Measurements from ENCODE around the gene TEX14.

The TEX14 gene

DNA sequence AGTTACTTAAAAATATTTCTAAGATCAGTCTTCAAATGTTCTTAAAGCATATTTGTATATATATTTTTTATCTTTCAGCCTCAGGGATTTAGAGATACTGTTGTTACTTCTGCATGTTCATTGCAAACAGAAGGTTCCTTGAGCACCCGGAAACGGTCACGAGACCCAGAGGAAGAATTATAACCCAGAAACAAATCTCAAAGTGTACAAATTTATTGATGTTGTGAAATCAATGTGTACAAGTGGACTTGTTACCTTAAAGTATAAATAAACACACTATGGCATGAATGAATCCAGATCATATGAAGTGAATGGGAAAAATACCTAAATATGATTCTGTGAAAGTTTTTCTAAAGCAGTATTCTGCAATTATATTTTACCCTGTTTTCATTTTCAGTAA, 42.2 kb upstream of the TEX14 start:
- no peak for DNase-seq
- no peaks in the 10 kb centered on the region for H3K4me1 ChIP-seq (ENCODE audit: control insufficient read depth, insufficient read depth, low read depth, low read length)
- H3K4me2 ChIP-seq (ENCODE audit: low read length, poor library complexity, severe bottlenecking), result no peak overlapping the region
- no peak overlapping the region for H3K14ac ChIP-seq (ENCODE audit: low read length in 2 of 2)
- no peak overlapping the region for H3K4ac ChIP-seq (ENCODE audit: low read depth in 1 of 2, low read length in 2 of 2)
- no peak overlapping the region for H2BK5ac ChIP-seq (ENCODE audit: low read depth, low read length, poor library complexity, severe bottlenecking)
- no peak overlapping the region for H2BK120ac ChIP-seq (ENCODE audit: low read depth, low read length)
- no peak overlapping the region for H3K4me3 ChIP-seq (ENCODE audit: insufficient read depth in 1 of 2, low read depth in 1 of 2, low read length in 2 of 2)
- H3K36me3 ChIP-seq (ENCODE audit: control insufficient read depth in 1 of 2, insufficient read depth in 2 of 2, low read depth in 1 of 2, low read length in 2 of 2), result peaks cover 0 to 6% of the 10 kb centered on the region in 2 experiments
- H3K9me3 ChIP-seq (ENCODE audit: control insufficient read depth, low read length), result no peaks in the 10 kb centered on the region
- WGBS, result 100% methylated on average over 1 of the region's 3 CpGs
- no peak overlapping the region for H3K18ac ChIP-seq (ENCODE audit: low read depth in 1 of 2, low read length in 2 of 2)
- no peak overlapping the region for H3K9ac ChIP-seq (ENCODE audit: low read length)
- H3K79me1 ChIP-seq (replicated peaks; ENCODE audit: low read length, poor library complexity, severe bottlenecking), result no peaks in the 10 kb centered on the region
- H3K27me3 ChIP-seq (ENCODE audit: control insufficient read depth in 1 of 2, insufficient read depth in 1 of 2, low read length in 2 of 2), result no peaks in the 10 kb centered on the region
- H3K23ac ChIP-seq (ENCODE audit: low read length in 2 of 2), result no peak overlapping the region
- no peak overlapping the region for H2BK12ac ChIP-seq (ENCODE audit: low read length in 2 of 2)
- no peak overlapping the region for H3K27ac ChIP-seq (ENCODE audit: low read length, poor library complexity, severe bottlenecking)
- no peak overlapping the region for H2AFZ ChIP-seq (ENCODE audit: low read depth, low read length)
- no peak overlapping the region for H4K91ac ChIP-seq (ENCODE audit: low read length)
- H4K8ac ChIP-seq (ENCODE audit: low read length), result no peak overlapping the region
- no peak overlapping the region for H2BK15ac ChIP-seq (ENCODE audit: low read depth, poor library complexity, severe bottlenecking)
- H2AK5ac ChIP-seq (ENCODE audit: low read length, severe bottlenecking), result no peak overlapping the region

DNA sequence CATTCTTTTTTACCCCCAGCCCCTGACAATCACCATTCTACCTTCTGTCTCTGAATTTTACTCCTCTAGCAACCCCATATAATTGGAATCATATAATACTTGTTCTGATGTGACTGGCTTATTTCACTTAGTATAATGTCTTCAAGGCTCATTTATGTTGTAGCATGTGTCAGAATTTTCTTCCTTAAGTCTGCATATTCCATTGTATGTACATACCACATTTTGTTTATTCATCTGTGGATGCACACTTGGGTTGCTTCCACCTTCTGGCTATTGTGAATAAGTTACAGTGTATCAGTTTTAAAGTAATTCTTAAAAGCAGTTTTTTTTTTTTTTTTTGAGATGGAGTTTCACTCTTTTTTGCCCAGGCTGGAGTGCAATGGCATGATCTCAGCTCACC, 39.1 kb upstream of the TEX14 start:
- Histone ChIP-seq H2BK12ac (ENCODE audit: low read length in 2 of 2) (no peak overlapping the region), H3K4me1 (ENCODE audit: control insufficient read depth, insufficient read depth, low read depth, low read length) (no peaks in the 10 kb centered on the region), H3K9ac (ENCODE audit: low read length) (no peak overlapping the region), H2BK5ac (ENCODE audit: low read depth, low read length, poor library complexity, severe bottlenecking) (no peak overlapping the region), H4K91ac (ENCODE audit: low read length) (no peak overlapping the region), H3K36me3 (ENCODE audit: control insufficient read depth in 1 of 2, insufficient read depth in 2 of 2, low read depth in 1 of 2, low read length in 2 of 2) (peaks cover 0 to 6% of the 10 kb centered on the region in 2 experiments), H3K14ac (ENCODE audit: low read length in 2 of 2) (no peak overlapping the region), H3K9me3 (ENCODE audit: control insufficient read depth, low read length) (no peaks in the 10 kb centered on the region), H2AFZ (ENCODE audit: low read depth, low read length) (no peak overlapping the region), H3K4me2 (ENCODE audit: low read length, poor library complexity, severe bottlenecking) (no peak overlapping the region), H2AK5ac (ENCODE audit: low read length, severe bottlenecking) (no peak overlapping the region), H3K27me3 (ENCODE audit: control insufficient read depth in 1 of 2, insufficient read depth in 1 of 2, low read length in 2 of 2) (no peaks in the 10 kb centered on the region), H3K4me3 (ENCODE audit: insufficient read depth in 1 of 2, low read depth in 1 of 2, low read length in 2 of 2) (no peak overlapping the region), H3K27ac (ENCODE audit: low read length, poor library complexity, severe bottlenecking) (no peak overlapping the region), H3K4ac (ENCODE audit: low read depth in 1 of 2, low read length in 2 of 2) (no peak overlapping the region), H3K23ac (ENCODE audit: low read length in 2 of 2) (no peak overlapping the region), H2BK15ac (ENCODE audit: low read depth, poor library complexity, severe bottlenecking) (no peak overlapping the region), H3K79me1 (replicated peaks; ENCODE audit: low read length, poor library complexity, severe bottlenecking) (no peaks in the 10 kb centered on the region), H4K8ac (ENCODE audit: low read length) (no peak overlapping the region), H3K18ac (ENCODE audit: low read depth in 1 of 2, low read length in 2 of 2) (no peak overlapping the region), H2BK120ac (ENCODE audit: low read depth, low read length) (no peak overlapping the region)
- DNase-seq, result no peak

DNA sequence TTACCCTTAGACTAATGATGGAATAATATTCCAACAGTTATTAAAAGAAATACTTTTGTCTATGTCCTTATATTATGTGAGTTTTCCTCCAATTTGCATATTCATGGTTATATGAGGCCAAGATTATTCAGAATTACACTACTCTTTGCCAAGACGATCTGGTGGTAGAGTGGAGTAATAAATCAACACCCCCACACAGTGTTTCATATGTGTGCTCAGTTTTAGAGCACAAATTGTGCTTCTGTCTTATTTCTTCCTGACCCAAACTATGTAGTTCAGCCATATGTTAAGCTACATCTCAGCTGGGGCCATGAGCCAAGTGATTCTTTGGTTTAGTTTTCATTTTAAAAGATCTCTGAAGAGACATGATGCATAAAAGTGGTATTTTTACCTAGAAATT, 37.0 kb upstream of the TEX14 start:
- Histone ChIP-seq H3K27ac (ENCODE audit: low read length, poor library complexity, severe bottlenecking) (no peak overlapping the region), H3K4me1 (ENCODE audit: control insufficient read depth, insufficient read depth, low read depth, low read length) (no peaks in the 10 kb centered on the region), H3K9me3 (ENCODE audit: control insufficient read depth, low read length) (no peaks in the 10 kb centered on the region), H3K79me1 (replicated peaks; ENCODE audit: low read length, poor library complexity, severe bottlenecking) (no peaks in the 10 kb centered on the region), H2BK12ac (ENCODE audit: low read length in 2 of 2) (no peak overlapping the region), H4K8ac (ENCODE audit: low read length) (no peak overlapping the region), H3K23ac (ENCODE audit: low read length in 2 of 2) (no peak overlapping the region), H3K9ac (ENCODE audit: low read length) (no peak overlapping the region), H2AFZ (ENCODE audit: low read depth, low read length) (no peak overlapping the region), H4K91ac (ENCODE audit: low read length) (no peak overlapping the region), H3K18ac (ENCODE audit: low read depth in 1 of 2, low read length in 2 of 2) (no peak overlapping the region), H2AK5ac (ENCODE audit: low read length, severe bottlenecking) (no peak overlapping the region), H3K27me3 (ENCODE audit: control insufficient read depth in 1 of 2, insufficient read depth in 1 of 2, low read length in 2 of 2) (no peaks in the 10 kb centered on the region), H2BK120ac (ENCODE audit: low read depth, low read length) (no peak overlapping the region), H3K4me3 (ENCODE audit: insufficient read depth in 1 of 2, low read depth in 1 of 2, low read length in 2 of 2) (no peak overlapping the region), H3K4me2 (ENCODE audit: low read length, poor library complexity, severe bottlenecking) (no peak overlapping the region), H3K36me3 (ENCODE audit: control insufficient read depth in 1 of 2, insufficient read depth in 2 of 2, low read depth in 1 of 2, low read length in 2 of 2) (peaks cover 0 to 16% of the 10 kb centered on the region in 2 experiments), H3K4ac (ENCODE audit: low read depth in 1 of 2, low read length in 2 of 2) (no peak overlapping the region), H2BK5ac (ENCODE audit: low read depth, low read length, poor library complexity, severe bottlenecking) (no peak overlapping the region), H3K14ac (ENCODE audit: low read length in 2 of 2) (no peak overlapping the region), H2BK15ac (ENCODE audit: low read depth, poor library complexity, severe bottlenecking) (no peak overlapping the region)
- no CpG with 5 or more reads among the region's 1 CpG for WGBS
- no peak for DNase-seq

DNA sequence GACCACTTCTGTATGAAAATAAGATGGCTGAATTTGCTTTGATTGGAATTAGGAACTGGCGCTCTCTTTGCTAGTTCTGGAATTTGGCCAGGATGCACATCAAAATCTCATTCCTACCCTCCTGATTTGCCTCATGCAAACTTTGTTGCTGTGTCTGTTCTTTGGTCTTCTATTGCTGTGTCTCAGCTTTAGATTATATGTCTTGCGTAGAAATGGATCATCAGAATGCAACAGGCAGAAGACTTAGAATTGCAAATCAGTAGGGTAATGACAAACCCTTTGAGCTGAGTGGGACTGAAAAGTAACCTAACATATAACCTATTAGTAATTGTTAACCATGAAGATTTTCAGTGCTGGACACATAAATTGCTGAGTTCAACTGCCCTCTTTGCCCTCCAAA, 30.9 kb upstream of the TEX14 start:
- Histone ChIP-seq H3K9me3 (ENCODE audit: control insufficient read depth, low read length) (no peaks in the 10 kb centered on the region), H2BK12ac (ENCODE audit: low read length in 2 of 2) (no peak overlapping the region), H3K14ac (ENCODE audit: low read length in 2 of 2) (no peak overlapping the region), H2BK120ac (ENCODE audit: low read depth, low read length) (no peak overlapping the region), H3K36me3 (ENCODE audit: control insufficient read depth in 1 of 2, insufficient read depth in 2 of 2, low read depth in 1 of 2, low read length in 2 of 2) (peaks cover 0 to 40% of the 10 kb centered on the region in 2 experiments), H3K4me2 (ENCODE audit: low read length, poor library complexity, severe bottlenecking) (no peak overlapping the region), H3K27me3 (ENCODE audit: control insufficient read depth in 1 of 2, insufficient read depth in 1 of 2, low read length in 2 of 2) (no peaks in the 10 kb centered on the region), H3K4me3 (ENCODE audit: insufficient read depth in 1 of 2, low read depth in 1 of 2, low read length in 2 of 2) (no peak overlapping the region), H2AFZ (ENCODE audit: low read depth, low read length) (no peak overlapping the region), H3K79me1 (replicated peaks; ENCODE audit: low read length, poor library complexity, severe bottlenecking) (no peaks in the 10 kb centered on the region), H4K91ac (ENCODE audit: low read length) (no peak overlapping the region), H2AK5ac (ENCODE audit: low read length, severe bottlenecking) (no peak overlapping the region), H3K23ac (ENCODE audit: low read length in 2 of 2) (no peak overlapping the region), H3K4ac (ENCODE audit: low read depth in 1 of 2, low read length in 2 of 2) (no peak overlapping the region), H3K4me1 (ENCODE audit: control insufficient read depth, insufficient read depth, low read depth, low read length) (no peaks in the 10 kb centered on the region), H3K9ac (ENCODE audit: low read length) (no peak overlapping the region), H3K27ac (ENCODE audit: low read length, poor library complexity, severe bottlenecking) (no peak overlapping the region), H4K8ac (ENCODE audit: low read length) (no peak overlapping the region), H2BK5ac (ENCODE audit: low read depth, low read length, poor library complexity, severe bottlenecking) (no peak overlapping the region), H2BK15ac (ENCODE audit: low read depth, poor library complexity, severe bottlenecking) (no peak overlapping the region), H3K18ac (ENCODE audit: low read depth in 1 of 2, low read length in 2 of 2) (no peak overlapping the region)
- DNase-seq, result no peak
- 100% methylated on average over 2 of the region's 2 CpGs for WGBS
